Activated CD8-positive, alpha-beta T cell treated with anti-CD3 and anti-CD28 coated beads for 36 hours (primary cell): ENCODE results near the gene BAZ1B. TPM values are rescaled to one million over a fixed set of nuclear protein-coding genes. Genes with fewer than 3 reads are reported as not detected.

Source experiments
- ATAC-seq: fragments of 200-7000 bp; cut with Tn5 transposase; one replicate; pipeline ENCODE4 v1.10.0; 2021; ENCODE audit warnings: mild to moderate bottlenecking, moderate library complexity
- CTCF ChIA-PET: fragments of 350-600 bp; sonication (Branson Sonifier 250); formaldehyde crosslinking; loops from one replicate; lab custom pipeline; 2021; ENCODE audit warnings: antibody characterized with exemption; lab: Charles Lee
- POLR2A ChIA-PET: fragments of 350-600 bp; sonication (Branson Sonifier 250); formaldehyde crosslinking; loops from one replicate; lab custom pipeline; 2021; ENCODE audit warnings: antibody characterized with exemption; lab: Charles Lee
- DNase-seq: peaks from one replicate; pipeline ENCODE4 v3.0.0-alpha.2; 2020
- H3K27ac Mint-ChIP-seq: one replicate; pipeline ENCODE4 v1.8.0; 2021; ENCODE audit warnings: mild to moderate bottlenecking, mixed read lengths
- H3K27me3 Mint-ChIP-seq: one replicate; pipeline ENCODE4 v1.8.0; 2021; ENCODE audit warnings: mixed read lengths
- H3K36me3 Mint-ChIP-seq: one replicate; pipeline ENCODE4 v1.8.0; 2021; ENCODE audit warnings: low read depth, mixed read lengths
- H3K4me1 Mint-ChIP-seq: one replicate; pipeline ENCODE4 v1.8.0; 2021; ENCODE audit warnings: low read depth, mixed read lengths
- H3K4me3 Mint-ChIP-seq: one replicate; pipeline ENCODE4 v1.8.0; 2021; ENCODE audit warnings: mild to moderate bottlenecking, moderate library complexity, mixed read lengths
- H3K9me3 Mint-ChIP-seq: one replicate; pipeline ENCODE4 v1.8.0; 2021; ENCODE audit warnings: mixed read lengths
- intact Hi-C: fragments of 100-400 bp; cut with micrococcal nuclease; formaldehyde crosslinking; loops from one replicate; pipeline ENCODE4 v1.10.0; 2022
- total RNA-seq, 2 experiments: library from RNA; stranded (reverse); gene quantifications; one replicate each; pipeline ENCODE4 v1.2.3, GENCODE V29; 2021
- TF ChIP-seq, protein P1 (sequence below): fragments of 200-600 bp; IDR thresholded peaks from one replicate; pipeline ENCODE4 v1.8.0; 2022; ENCODE audit warnings: antibody characterized with exemption, mild to moderate bottlenecking

BAZ1B gene
- total RNA-seq, 2 experiments from 2014 or later = 82.4 to 82.6 TPM

DNA sequence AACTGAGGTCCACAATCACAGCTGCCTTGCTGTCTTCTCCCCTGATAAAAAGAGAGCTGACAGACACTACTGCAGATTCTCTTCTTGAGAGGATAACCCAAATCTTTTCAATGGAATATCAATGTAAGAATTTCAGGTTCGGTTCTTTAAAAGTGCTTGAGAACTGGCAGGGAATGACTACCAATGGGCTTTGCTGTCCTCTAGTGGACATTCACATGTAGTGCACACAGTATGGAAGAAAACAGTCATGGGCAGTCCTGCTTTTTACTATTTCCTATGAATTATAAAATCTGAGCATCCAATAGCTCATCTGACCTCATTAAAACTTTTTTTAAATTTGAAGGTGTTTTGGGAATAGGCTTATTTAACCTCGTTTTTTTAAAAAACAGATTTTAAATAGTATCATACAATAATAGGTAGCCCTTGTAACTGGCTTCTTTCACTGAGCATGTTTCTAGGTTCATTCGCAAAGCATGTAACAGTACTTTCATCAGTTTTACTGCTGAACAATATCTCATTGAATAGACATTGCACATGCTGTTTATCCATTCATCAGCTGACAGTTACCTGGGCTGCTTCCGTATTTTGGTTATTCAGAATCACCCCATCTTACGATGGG lies 70.2 kb downstream of the BAZ1B start:
- intact Hi-C loops = no loop called here
- H3K27ac Mint-ChIP-seq = no peak overlapping the region
- H3K4me3 Mint-ChIP-seq = no peak overlapping the region
- H3K27me3 Mint-ChIP-seq = no peaks in the 10 kb centered on the region
- H3K9me3 Mint-ChIP-seq = no peaks in the 10 kb centered on the region
- ATAC-seq (peak; percentile 84), DNase-seq (no peak)
- peaks cover 39% of the 10 kb centered on the region for H3K4me1 Mint-ChIP-seq
- TF ChIP-seq, protein P1, sequence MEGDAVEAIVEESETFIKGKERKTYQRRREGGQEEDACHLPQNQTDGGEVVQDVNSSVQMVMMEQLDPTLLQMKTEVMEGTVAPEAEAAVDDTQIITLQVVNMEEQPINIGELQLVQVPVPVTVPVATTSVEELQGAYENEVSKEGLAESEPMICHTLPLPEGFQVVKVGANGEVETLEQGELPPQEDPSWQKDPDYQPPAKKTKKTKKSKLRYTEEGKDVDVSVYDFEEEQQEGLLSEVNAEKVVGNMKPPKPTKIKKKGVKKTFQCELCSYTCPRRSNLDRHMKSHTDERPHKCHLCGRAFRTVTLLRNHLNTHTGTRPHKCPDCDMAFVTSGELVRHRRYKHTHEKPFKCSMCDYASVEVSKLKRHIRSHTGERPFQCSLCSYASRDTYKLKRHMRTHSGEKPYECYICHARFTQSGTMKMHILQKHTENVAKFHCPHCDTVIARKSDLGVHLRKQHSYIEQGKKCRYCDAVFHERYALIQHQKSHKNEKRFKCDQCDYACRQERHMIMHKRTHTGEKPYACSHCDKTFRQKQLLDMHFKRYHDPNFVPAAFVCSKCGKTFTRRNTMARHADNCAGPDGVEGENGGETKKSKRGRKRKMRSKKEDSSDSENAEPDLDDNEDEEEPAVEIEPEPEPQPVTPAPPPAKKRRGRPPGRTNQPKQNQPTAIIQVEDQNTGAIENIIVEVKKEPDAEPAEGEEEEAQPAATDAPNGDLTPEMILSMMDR = peak; percentile 98
- peaks cover 60% of the 10 kb centered on the region for H3K36me3 Mint-ChIP-seq
- POLR2A ChIA-PET = interaction anchor here (0.7 to 0.9 kb wide), 2 partner anchors 13 to 67 kb away, joined by 3 read pairs; no protein-coding TSS in a partner anchor
- CTCF ChIA-PET = interaction anchor here (0.6 to 2.5 kb wide), 29 partner anchors 9 to 144 kb away, joined by 3 to 33 read pairs (median 5); partner anchors contain the start of genes FZD9 and NSUN5

DNA sequence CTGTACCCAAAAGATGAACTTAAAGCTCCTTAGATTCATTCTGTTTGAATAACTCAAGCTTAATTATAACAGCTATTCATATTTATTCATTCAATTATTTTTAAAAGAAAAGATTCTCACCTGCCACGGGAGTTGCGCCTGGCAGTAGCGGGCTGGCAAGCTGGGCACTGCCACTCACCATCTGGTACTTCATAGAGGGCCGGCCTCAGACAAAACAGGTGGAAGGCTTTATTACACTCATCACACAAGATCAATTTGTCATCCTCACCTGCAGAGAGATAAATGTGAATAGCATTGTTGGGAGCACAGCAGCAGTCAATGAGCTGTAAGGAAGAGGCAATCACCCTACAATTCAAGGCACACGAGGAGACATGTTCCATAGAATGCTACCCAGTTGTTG lies 72.7 kb downstream of the BAZ1B start:
- ATAC-seq (no peak), DNase-seq (no peak)
- Mint-ChIP-seq H3K4me3 (no peak overlapping the region), H3K36me3 (peaks cover 66% of the 10 kb centered on the region), H3K27ac (peak overlapping the region; percentile 68), H3K4me1 (peaks cover 35% of the 10 kb centered on the region), H3K27me3 (no peaks in the 10 kb centered on the region), H3K9me3 (no peaks in the 10 kb centered on the region)
- intact Hi-C loops = no loop called here
- POLR2A ChIA-PET = no interaction called here
- TF ChIP-seq, protein P1 = no peak
- CTCF ChIA-PET = no interaction called here

DNA sequence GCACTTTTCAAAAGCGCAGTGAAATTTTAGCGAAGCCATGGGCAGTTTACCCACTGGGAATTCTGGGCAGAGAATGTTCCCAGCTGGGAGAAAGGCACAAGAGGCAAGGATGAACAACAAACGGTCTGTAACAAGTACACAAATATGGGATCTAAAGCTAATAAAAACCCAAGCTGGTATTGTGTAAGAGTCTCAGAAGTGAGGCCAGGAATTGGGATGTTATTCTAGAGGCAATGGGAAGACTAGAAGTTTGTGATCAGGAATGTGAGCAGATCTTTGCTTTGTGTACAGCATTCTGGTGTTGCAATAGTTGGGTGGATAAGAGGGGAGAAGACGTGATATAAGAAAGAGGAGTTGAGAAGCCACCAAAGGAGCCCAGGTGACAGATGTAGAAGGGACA lies 73.5 kb downstream of the BAZ1B start:
- TF ChIP-seq, protein P1 = no peak
- peak overlapping the region; percentile 47 for H3K27ac Mint-ChIP-seq
- intact Hi-C loops = no loop called here
- H3K27me3 Mint-ChIP-seq = no peaks in the 10 kb centered on the region
- H3K9me3 Mint-ChIP-seq = no peaks in the 10 kb centered on the region
- no peak for DNase-seq
- peaks cover 31% of the 10 kb centered on the region for H3K4me1 Mint-ChIP-seq
- POLR2A ChIA-PET = no interaction called here
- no peak overlapping the region for H3K4me3 Mint-ChIP-seq
- no peak for ATAC-seq
- H3K36me3 Mint-ChIP-seq = peaks cover 69% of the 10 kb centered on the region
- CTCF ChIA-PET = no interaction called here

DNA sequence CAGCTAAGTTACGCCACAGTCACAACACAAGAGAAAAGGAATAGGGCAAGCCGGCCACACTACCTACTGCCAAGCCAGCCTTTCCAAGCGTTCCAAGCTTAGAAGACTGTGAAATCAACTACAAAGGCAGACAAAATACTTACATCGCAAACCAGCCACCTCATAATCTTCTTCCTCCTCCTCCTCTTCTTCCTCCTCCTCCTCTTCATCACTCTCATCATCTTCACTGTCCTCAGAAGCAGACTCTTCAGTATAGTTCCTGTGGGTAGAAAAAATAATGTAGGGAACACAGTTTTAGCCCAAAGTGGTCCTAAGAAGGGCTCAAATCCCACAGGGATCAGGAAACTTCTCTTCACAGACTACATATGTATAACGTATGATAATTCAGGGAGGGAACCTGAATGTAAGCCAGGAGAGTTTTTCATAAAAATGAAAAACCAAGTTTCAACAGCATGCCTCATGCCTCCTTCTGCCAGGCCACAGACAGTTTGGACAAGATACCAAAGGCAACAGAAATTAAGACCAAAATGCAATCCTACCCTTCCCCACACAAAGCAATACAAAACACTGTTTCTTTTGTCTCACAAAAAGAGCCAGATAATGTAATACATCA lies 74.9 kb downstream of the BAZ1B start:
- CTCF ChIA-PET = no interaction called here
- ATAC-seq = no peak

DNA sequence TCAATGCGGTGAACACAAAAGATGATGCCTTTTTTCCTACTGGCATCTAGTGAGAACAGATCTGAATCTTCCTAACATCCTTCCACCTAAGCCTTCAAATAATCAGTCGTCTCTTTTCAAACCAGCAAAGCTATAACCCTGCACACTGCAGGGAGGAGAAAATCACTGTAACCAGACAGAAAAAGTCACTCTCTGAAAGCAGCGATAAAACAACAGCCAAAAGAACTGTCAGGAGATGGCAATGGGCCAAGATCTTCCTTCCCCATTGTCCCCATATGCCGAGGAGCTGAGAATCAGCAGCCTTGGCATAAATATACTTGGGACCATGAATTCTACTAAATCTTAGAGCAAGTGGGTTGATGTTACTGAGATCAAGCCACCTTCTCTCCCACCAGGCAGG lies 75.4 kb downstream of the BAZ1B start:
- POLR2A ChIA-PET = no interaction called here
- intact Hi-C loops = no loop called here
- no peak for DNase-seq
- Mint-ChIP-seq H3K9me3 (no peaks in the 10 kb centered on the region), H3K27ac (peak overlapping the region; percentile 26), H3K4me1 (peaks cover 23% of the 10 kb centered on the region), H3K36me3 (peaks cover 78% of the 10 kb centered on the region), H3K27me3 (no peaks in the 10 kb centered on the region), H3K4me3 (no peak overlapping the region)
- TF ChIP-seq, protein P1 = no peak
- CTCF ChIA-PET = no interaction called here
- no peak for ATAC-seq

More for the DNA sequence above, 74.9 kb downstream of the BAZ1B start:
- peak overlapping the region; percentile 26 for H3K27ac Mint-ChIP-seq
- peaks cover 77% of the 10 kb centered on the region for H3K36me3 Mint-ChIP-seq
- POLR2A ChIA-PET = no interaction called here
- TF ChIP-seq, protein P1 = no peak
- no peaks in the 10 kb centered on the region for H3K27me3 Mint-ChIP-seq
- no peak overlapping the region for H3K4me3 Mint-ChIP-seq
- no peaks in the 10 kb centered on the region for H3K9me3 Mint-ChIP-seq
- DNase-seq = no peak
- intact Hi-C loops = no loop called here
- peaks cover 25% of the 10 kb centered on the region for H3K4me1 Mint-ChIP-seq
